ENCODE data around the gene WASF1.

The WASF1 gene

DNA sequence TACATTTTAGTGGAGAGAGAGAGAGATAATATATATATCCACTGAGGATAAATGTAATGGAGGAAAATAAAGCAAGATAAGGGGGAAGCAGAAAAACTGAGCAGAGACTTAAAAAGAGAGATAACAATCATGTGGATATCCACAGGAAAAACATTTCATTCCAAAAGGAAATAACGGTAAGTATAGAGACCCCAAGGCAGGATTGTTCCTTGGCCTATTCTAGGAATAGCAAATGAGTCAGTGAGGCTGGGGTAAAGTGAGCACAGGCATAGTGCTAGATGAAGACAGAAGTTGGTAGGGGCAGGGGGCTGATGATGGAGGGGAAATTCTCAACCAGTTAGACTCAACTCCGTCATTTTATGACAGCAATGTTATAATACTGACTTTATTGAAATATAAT, 12.0 kb upstream of the WASF1 start:
- H4K20me1 ChIP-seq (ENCODE audit: insufficient read depth, low read length): peaks cover 10% of the 10 kb centered on the region; the same call in 1 of the 2 replicates
- peaks cover 50% of the 10 kb centered on the region for H3K79me2 ChIP-seq (ENCODE audit: low read length)
- no peaks in the 10 kb centered on the region for H3K27me3 ChIP-seq (ENCODE audit: low read depth, low read length)

GRCh38 chr6:110190726-110191125, 11.3 kb upstream of the WASF1 start:
- H3K36me3 ChIP-seq (replicated peaks; ENCODE audit: low read depth, low read length): no peaks in the 10 kb centered on the region
- TF ChIP-seq, protein P1, sequence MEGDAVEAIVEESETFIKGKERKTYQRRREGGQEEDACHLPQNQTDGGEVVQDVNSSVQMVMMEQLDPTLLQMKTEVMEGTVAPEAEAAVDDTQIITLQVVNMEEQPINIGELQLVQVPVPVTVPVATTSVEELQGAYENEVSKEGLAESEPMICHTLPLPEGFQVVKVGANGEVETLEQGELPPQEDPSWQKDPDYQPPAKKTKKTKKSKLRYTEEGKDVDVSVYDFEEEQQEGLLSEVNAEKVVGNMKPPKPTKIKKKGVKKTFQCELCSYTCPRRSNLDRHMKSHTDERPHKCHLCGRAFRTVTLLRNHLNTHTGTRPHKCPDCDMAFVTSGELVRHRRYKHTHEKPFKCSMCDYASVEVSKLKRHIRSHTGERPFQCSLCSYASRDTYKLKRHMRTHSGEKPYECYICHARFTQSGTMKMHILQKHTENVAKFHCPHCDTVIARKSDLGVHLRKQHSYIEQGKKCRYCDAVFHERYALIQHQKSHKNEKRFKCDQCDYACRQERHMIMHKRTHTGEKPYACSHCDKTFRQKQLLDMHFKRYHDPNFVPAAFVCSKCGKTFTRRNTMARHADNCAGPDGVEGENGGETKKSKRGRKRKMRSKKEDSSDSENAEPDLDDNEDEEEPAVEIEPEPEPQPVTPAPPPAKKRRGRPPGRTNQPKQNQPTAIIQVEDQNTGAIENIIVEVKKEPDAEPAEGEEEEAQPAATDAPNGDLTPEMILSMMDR (IDR thresholded peaks at IDR 0.05; ENCODE audit: low read depth, low read length): no peak
- no peak for TF ChIP-seq EZH2phosphoT487 (IDR thresholded peaks at IDR 0.05; ENCODE audit: low read depth)
- H2AFZ ChIP-seq (ENCODE audit: low read depth, low read length): no peak overlapping the region
- no peaks in the 10 kb centered on the region for H3K4me1 ChIP-seq (ENCODE audit: low read length)
- H3K9ac ChIP-seq (ENCODE audit: low read length): no peak overlapping the region
- H3K4me2 ChIP-seq (ENCODE audit: low read length): no peak overlapping the region
- no peaks in the 10 kb centered on the region for H3K9me3 ChIP-seq (ENCODE audit: insufficient read depth, low read length)
- peaks cover 56% of the 10 kb centered on the region for H3K79me2 ChIP-seq (ENCODE audit: low read length)
- H3K27me3 ChIP-seq (ENCODE audit: low read depth, low read length): no peaks in the 10 kb centered on the region
- peaks cover 10% of the 10 kb centered on the region; the same call in 1 of the 2 replicates for H4K20me1 ChIP-seq (ENCODE audit: insufficient read depth, low read length)
- H3K27ac ChIP-seq (ENCODE audit: low read length): no peak overlapping the region
- H3K4me3 ChIP-seq (ENCODE audit: low read length): no peak overlapping the region

More for the DNA sequence above, 12.0 kb upstream of the WASF1 start:
- Histone ChIP-seq H3K9ac (ENCODE audit: low read length) (no peak overlapping the region), H3K36me3 (replicated peaks; ENCODE audit: low read depth, low read length) (no peaks in the 10 kb centered on the region), H3K4me3 (ENCODE audit: low read length) (no peak overlapping the region), H3K9me3 (ENCODE audit: insufficient read depth, low read length) (no peaks in the 10 kb centered on the region), H2AFZ (ENCODE audit: low read depth, low read length) (no peak overlapping the region), H3K4me2 (ENCODE audit: low read length) (no peak overlapping the region), H3K27ac (ENCODE audit: low read length) (no peak overlapping the region), H3K4me1 (ENCODE audit: low read length) (no peaks in the 10 kb centered on the region)
- TF ChIP-seq, protein P1 (IDR thresholded peaks at IDR 0.05; ENCODE audit: low read depth, low read length): no peak
- no peak for TF ChIP-seq EZH2phosphoT487 (IDR thresholded peaks at IDR 0.05; ENCODE audit: low read depth)

- Histone ChIP-seq H3K4me2 (ENCODE audit: low read length) (no peak overlapping the region), H3K79me2 (ENCODE audit: low read length) (peaks cover 73% of the 10 kb centered on the region), H3K36me3 (replicated peaks; ENCODE audit: low read depth, low read length) (no peaks in the 10 kb centered on the region), H3K4me3 (ENCODE audit: low read length) (no peak overlapping the region), H3K27ac (ENCODE audit: low read length) (no peak overlapping the region), H3K4me1 (ENCODE audit: low read length) (no peaks in the 10 kb centered on the region), H3K9me3 (ENCODE audit: insufficient read depth, low read length) (no peaks in the 10 kb centered on the region), H4K20me1 (ENCODE audit: insufficient read depth, low read length) (peaks cover 14% of the 10 kb centered on the region; the same call in 1 of the 2 replicates), H2AFZ (ENCODE audit: low read depth, low read length) (no peak overlapping the region), H3K9ac (ENCODE audit: low read length) (no peak overlapping the region), H3K27me3 (ENCODE audit: low read depth, low read length) (no peaks in the 10 kb centered on the region)
- no peak for TF ChIP-seq EZH2phosphoT487 (IDR thresholded peaks at IDR 0.05; ENCODE audit: low read depth)
- TF ChIP-seq, protein P1 (IDR thresholded peaks at IDR 0.05; ENCODE audit: low read depth, low read length): no peak
Observed at GRCh38 chr6:110188791-110189190, 9.3 kb upstream of the WASF1 start.

DNA sequence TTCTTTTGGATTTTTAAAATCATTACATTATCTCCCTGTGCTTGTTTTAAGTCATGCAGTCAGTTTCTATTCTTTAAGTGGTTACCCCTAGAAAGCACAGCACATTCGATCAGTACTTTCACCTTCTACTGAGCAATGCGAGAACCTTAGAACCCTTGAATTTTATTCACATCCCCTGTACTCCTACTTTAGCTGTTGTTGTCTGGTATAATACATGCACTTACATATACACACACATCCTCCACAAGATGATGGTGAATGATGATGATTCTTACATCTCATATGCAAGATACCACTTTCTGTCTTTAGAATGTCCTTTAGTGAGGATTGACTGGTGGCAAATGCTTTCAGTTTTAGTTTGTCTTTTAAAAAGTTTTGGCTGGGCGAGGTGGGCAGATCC, 6.4 kb upstream of the WASF1 start:
- no peak overlapping the region for H2AFZ ChIP-seq (ENCODE audit: low read depth, low read length)
- no peaks in the 10 kb centered on the region for H3K27me3 ChIP-seq (ENCODE audit: low read depth, low read length)
- no peak overlapping the region for H3K9ac ChIP-seq (ENCODE audit: low read length)
- no peak overlapping the region for H3K27ac ChIP-seq (ENCODE audit: low read length)
- TF ChIP-seq, protein P1 (IDR thresholded peaks at IDR 0.05; ENCODE audit: low read depth, low read length): no peak
- TF ChIP-seq EZH2phosphoT487 (IDR thresholded peaks at IDR 0.05; ENCODE audit: low read depth): no peak
- peaks cover 34% of the 10 kb centered on the region for H4K20me1 ChIP-seq (ENCODE audit: insufficient read depth, low read length)
- H3K4me2 ChIP-seq (ENCODE audit: low read length): no peak overlapping the region
- peaks cover 96% of the 10 kb centered on the region for H3K79me2 ChIP-seq (ENCODE audit: low read length)
- no peaks in the 10 kb centered on the region for H3K9me3 ChIP-seq (ENCODE audit: insufficient read depth, low read length)
- peaks cover 13% of the 10 kb centered on the region for H3K4me1 ChIP-seq (ENCODE audit: low read length)
- H3K4me3 ChIP-seq (ENCODE audit: low read length): no peak overlapping the region
- H3K36me3 ChIP-seq (replicated peaks; ENCODE audit: low read depth, low read length): no peaks in the 10 kb centered on the region
